Suppressor macrophage (primary cell): Measurements from ENCODE around the gene FOXN3.
"Not testable (repeated sequence)": the region's sequence is repeated elsewhere in the genome, so short reads cannot be mapped to it uniquely, and the experiment has no call there.

Source experiments
- DNase-seq, 4 experiments: peaks; one replicate each; pipeline ENCODE4 v3.0.0-alpha.2; 2020 to 2022

Gene FOXN3

GRCh38 chr14:89225607-89226006, 191.4 kb downstream of the FOXN3 start:
- no peak for DNase-seq

GRCh38 chr14:89221109-89221810, 195.8 kb downstream of the FOXN3 start:
- DNase-seq = peak in 3 of 4 experiments; percentile 21 to 67 (median 66)

GRCh38 chr14:89219051-89219450, 198.0 kb downstream of the FOXN3 start:
- DNase-seq = peak; percentile 56 to 84 (median 74)

- no peak for DNase-seq
These were observed 199.1 kb downstream of the FOXN3 start for GRCh38 chr14:89217891-89218290.

- no peak for DNase-seq
These were observed 201.5 kb downstream of the FOXN3 start for GRCh38 chr14:89215531-89215930.

GRCh38 chr14:89215114-89215513, 201.9 kb downstream of the FOXN3 start:
- DNase-seq = peak in 2 of 4 experiments; percentile 32 to 33

- DNase-seq = peak in 1 of 4 experiments; percentile 14
These were observed 202.6 kb downstream of the FOXN3 start for GRCh38 chr14:89214221-89214965.

GRCh38 chr14:89212386-89213235, 204.4 kb downstream of the FOXN3 start:
- peak in 1 of 4 experiments; percentile 23 for DNase-seq

- DNase-seq = no peak
These were observed 207.5 kb downstream of the FOXN3 start for GRCh38 chr14:89209558-89209957.

GRCh38 chr14:89207925-89208328, 209.1 kb downstream of the FOXN3 start:
- DNase-seq = no peak

- no peak for DNase-seq
These were observed 210.5 kb downstream of the FOXN3 start for GRCh38 chr14:89206389-89207031.

GRCh38 chr14:89205137-89205740, 211.8 kb downstream of the FOXN3 start:
- DNase-seq = no peak

GRCh38 chr14:89202413-89203190, 214.4 kb downstream of the FOXN3 start:
- peak in 1 of 4 experiments; percentile 8 for DNase-seq

- DNase-seq = peak; percentile 36 to 76 (median 70)
These were observed 215.4 kb downstream of the FOXN3 start for GRCh38 chr14:89201645-89202044.

- DNase-seq = not testable (repeated sequence)
These were observed 217.7 kb downstream of the FOXN3 start for GRCh38 chr14:89199357-89199756.

GRCh38 chr14:89198544-89199329, 218.3 kb downstream of the FOXN3 start:
- DNase-seq = peak; percentile 81 to 94 (median 87)

- DNase-seq = no peak
These were observed 219.4 kb downstream of the FOXN3 start for GRCh38 chr14:89197623-89198022.

- no peak for DNase-seq
These were observed 220.5 kb downstream of the FOXN3 start for GRCh38 chr14:89196545-89196944.

GRCh38 chr14:89194376-89194775, 222.7 kb downstream of the FOXN3 start:
- no peak for DNase-seq

GRCh38 chr14:89190765-89191513, 226.1 kb downstream of the FOXN3 start:
- DNase-seq = no peak
